GM21526 (cell line): ENCODE results near the gene CREG1.

ENCODE experiments used
- ATAC-seq: cut with Tn5 transposase; IDR thresholded peaks from one replicate; pipeline ENCODE4 v1.9.1; 2021; ENCODE audit warnings: moderate library complexity; ENCODE audit not compliant: unreplicated experiment, low FRiP score

CREG1 gene

DNA sequence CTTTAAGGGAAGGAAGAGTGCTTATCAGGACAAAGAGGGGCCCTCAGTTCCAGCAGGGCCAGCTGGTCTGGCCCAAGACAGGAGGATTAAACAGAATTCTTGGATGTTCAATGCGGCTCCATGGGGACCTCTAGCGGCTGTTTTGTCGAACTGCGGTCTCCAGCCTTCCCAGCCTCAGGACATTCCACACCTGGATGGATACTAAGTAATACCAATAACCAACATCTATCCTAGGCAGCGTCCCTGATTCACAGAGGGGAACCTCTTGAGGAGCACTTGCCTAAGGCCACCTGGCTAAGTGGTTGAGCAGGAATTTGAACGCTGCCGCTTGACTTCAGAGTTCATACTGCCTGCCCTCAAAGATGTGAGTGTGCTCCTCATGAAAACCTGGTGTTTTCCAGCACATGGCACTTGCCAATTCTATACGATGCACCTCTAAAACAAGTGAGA is 19.7 kb downstream of the CREG1 start:
- peak; percentile 56 for ATAC-seq

DNA sequence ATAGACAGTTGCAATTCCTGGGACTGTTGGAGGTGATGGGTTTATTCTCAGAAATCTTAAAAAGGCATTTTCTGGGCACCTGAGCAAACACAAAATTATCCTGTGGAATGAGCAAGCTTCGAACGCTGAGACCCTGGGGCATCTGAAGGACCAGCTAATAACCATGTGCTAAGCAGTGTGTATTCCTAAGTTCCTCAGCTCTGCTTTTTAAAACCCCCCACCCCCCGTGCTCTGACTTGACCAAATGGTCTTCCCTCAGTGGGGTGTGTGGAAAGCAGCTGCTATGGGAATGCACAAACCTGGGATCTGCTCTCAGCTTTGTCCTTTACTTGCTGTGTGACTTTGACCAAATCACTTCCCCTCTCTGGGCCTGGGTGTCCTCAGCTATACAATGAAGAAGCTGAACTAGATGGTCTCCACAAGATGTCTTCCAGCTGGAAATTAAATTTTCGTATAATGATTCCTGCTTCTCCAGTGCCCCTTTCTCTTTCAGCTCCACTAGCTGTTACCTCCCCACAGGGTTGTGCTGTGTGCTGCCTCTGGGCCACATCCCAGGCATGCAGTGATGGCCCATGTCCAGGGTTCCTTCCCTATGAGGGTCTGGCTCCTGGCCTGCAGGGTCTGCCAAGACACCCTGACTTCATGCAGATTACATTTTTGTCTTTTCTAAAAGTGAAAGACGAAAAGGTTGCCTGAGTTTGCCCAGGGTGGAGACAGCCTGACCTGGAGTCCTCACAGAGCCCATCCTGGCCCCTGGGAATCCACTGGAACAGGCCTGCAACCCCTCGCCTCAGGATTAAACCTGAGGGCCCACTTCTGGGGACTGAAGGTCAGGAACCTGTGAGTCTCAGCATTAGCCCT is 20.4 kb downstream of the CREG1 start:
- ATAC-seq = no peak

GRCh38 chr1:167532375-167532774 is 21.2 kb downstream of the CREG1 start:
- ATAC-seq = no peak

DNA sequence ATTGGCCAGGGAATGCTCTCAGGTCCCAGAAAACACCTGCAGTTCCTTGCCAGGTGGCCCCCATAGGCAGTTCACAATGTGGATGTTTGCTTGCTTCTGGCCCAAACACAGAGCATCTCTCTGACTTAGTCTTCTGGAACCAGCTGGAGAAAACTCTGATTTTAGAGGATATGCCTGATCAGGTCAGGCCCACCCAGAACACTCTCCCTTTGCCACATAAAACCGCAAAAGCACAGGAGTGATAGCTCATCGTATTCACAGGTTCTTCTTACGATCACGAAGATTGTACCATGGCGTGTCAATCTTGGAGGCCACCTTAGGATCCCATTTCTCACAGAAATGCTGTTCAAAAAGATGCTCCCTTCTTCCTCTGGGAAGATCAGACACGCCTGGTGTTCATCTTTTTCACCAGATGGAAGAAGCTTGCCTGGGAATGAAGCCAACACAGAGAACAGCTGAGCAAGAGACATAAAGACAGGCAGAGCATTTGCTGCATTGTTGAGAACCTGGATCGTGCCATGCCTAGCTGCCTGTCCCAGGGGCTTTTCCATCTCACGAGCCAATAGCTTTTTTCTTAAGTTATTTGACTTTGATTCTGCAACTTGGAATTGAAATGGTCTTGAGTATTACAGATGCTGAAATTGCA is 23.6 kb downstream of the CREG1 start:
- no peak for ATAC-seq

- ATAC-seq = no peak
These were observed 25.4 kb downstream of the CREG1 start for GRCh38 chr1:167528057-167528728.

GRCh38 chr1:167526667-167527383 is 26.7 kb downstream of the CREG1 start:
- no peak for ATAC-seq

DNA sequence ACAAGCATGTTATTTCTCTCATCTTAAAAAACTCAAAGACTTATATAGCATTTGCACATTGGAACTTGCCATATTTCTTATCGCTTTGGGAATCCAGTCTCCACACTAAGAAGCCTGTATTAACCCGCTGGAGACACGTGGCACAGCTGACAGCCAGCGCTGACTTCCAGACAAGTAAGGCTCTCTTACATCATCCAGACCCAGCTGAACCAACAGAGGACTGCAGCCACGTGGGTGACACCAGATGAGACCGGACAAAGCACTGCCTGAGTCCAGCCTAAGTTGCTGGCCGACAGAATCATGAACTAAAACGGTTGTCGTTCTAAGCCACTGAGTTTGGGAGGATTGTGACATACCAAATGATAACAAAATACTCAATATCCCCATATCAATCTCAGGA is 28.9 kb downstream of the CREG1 start:
- no peak for ATAC-seq

DNA sequence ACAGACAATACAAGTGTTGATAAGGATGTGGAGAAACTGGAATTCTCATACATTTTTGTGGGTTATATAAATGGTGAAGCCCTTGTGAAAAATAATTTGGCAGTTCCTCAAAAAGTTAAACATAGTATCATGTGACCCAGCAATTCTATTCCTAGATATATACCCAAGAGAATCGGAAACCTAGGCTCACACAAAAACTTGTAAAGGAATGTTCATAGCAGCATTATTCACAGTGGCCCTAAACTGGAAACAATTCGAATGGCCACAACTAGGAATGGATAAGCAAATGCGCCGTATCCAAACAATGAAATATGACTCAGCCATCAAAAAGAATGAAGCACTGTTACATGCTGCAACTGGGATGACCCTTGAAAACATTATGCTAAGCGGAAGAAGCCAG is 31.3 kb downstream of the CREG1 start:
- no peak for ATAC-seq

- ATAC-seq = no peak
These were observed 32.8 kb downstream of the CREG1 start for GRCh38 chr1:167520711-167521206.

GRCh38 chr1:167518331-167518700 is 35.2 kb downstream of the CREG1 start, which contains the start of gene CD247:
Gene CD247, minus strand, starts transcription at chr1:167518529. Its CDS starts 64 bp downstream, at chr1:167518465.
- no peak for ATAC-seq

DNA sequence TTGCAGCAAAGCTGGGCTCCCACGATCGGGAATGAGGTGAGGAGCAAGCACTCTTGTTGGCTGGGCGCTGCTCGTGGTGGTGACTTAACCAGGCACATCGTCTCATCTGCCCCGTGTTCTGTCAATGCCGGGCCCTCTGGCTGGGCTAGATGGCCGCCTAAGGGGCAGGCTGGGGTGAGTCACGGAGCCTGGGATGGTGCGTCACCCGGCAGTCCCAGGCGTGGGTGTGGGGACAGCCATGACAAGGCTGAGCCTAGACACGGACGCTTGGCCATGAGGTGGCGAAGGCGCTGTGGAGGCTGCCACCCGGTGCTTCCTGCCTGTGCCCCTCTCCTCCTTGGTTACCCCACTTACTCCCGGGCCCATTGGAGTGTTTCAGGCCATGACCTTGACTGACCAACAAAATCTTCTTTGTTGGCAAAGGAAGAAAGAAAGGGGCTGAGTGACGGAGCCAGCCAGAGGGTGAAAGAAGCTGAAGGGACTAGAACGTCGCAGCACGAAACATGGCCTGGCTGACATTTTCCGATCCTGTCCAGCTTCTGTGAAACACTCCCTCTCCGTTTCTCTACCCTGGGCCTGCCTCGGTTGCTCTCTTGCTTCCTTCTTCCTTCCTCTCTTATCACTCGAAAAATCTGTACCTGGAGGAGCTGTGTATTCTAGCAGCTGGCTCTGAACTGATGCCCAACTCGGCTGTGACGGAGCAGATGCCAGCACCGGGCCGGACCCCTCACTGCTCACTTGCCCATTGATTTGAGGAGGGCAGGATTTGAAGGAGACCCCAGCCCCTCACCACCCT is 35.8 kb downstream of the CREG1 start:
- no peak for ATAC-seq

GRCh38 chr1:167516404-167517388 is 36.9 kb downstream of the CREG1 start:
- ATAC-seq = no peak

- no peak for ATAC-seq
These were observed 37.7 kb downstream of the CREG1 start for GRCh38 chr1:167515893-167516321.

DNA sequence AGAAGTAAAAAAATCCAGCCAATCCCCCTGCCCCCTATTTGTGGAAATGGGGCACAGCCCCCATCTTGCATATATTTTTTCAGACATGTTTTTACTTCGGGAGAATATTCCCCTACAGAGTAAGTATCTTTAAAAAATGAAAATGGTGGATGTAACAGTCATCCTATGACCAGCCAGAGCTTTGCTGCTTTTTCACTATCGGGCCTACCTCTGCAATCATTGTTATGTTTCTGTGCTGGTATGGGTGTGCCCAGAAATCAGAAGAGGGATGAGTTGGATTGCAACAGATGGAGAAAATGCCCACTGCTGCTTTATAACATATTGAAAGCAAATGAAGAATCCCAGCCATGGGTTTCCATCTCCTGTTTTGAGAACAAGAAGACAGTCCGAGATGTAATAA is 38.1 kb downstream of the CREG1 start:
- no peak for ATAC-seq

- no peak for ATAC-seq
These were observed 39.3 kb downstream of the CREG1 start for GRCh38 chr1:167514288-167514687.

GRCh38 chr1:167512046-167512654 is 41.4 kb downstream of the CREG1 start:
- ATAC-seq = no peak

GRCh38 chr1:167511374-167511986 is 42.1 kb downstream of the CREG1 start:
- ATAC-seq = no peak

GRCh38 chr1:167510881-167511280 is 42.7 kb downstream of the CREG1 start:
- no peak for ATAC-seq
